Measurements from ENCODE around the gene G6PD.

The G6PD gene

DNA sequence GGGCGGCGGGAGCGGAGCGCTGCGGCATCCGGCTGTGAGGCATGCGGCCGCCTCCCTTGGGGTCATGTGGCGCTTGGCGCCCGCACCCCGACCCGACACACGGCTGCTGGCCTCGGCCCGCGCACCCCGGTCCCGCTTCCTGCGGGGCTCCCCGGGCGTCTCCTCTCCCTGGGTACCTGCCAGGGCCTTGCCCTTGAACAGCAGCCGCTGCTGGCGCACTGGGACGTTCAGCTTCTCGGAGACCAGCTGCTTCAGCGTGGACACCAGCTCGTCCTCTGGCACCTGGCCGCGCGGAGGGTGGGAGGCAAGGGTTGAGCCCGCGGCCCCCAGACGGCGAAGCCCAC lies 60.6 kb downstream of the G6PD start:
- no peak for DNase-seq

DNA sequence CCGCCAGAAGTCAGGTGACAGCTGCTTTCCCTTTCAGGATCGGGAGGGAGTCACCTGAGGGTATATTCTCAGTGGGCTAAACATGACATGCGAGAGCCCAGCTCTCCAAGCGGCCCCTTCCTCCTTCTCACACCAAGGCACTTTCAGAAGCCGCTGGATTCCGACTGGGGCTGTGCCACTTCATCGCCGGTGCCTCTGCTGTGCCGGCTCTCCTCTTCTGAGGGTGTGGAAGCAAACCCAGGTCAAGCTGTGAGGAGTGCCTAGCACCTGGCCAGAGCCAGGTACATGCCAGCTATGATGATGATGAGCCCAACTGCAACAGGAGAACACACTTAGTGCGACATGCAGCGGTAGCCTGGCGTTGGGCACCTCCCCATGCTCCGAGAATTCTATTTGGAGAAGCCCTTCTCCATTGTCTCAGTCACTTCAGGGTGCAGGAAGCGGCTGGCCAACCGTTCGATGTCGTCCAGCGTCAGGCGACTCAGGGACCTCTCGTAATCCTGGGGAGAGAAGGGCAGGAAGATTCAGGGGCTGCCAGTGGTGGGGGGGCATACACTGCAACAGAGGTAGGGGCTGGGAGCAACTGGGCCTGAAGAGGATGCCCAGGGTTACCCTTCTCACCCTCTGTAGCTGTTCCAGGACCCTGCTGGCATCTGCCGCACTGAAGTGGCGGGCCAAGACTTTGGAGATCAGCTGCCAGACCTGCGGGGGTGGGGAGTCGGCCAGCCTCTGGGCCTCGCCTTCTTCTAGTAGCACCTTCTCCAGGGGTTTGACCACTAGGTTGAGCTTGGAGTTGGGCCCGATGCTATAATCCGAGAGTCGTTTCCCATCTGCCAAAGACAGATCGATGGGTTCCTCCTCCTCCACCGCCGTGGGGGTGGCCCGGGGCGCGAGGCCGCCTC lies 61.2 kb downstream of the G6PD start:
- no peak for DNase-seq

DNA sequence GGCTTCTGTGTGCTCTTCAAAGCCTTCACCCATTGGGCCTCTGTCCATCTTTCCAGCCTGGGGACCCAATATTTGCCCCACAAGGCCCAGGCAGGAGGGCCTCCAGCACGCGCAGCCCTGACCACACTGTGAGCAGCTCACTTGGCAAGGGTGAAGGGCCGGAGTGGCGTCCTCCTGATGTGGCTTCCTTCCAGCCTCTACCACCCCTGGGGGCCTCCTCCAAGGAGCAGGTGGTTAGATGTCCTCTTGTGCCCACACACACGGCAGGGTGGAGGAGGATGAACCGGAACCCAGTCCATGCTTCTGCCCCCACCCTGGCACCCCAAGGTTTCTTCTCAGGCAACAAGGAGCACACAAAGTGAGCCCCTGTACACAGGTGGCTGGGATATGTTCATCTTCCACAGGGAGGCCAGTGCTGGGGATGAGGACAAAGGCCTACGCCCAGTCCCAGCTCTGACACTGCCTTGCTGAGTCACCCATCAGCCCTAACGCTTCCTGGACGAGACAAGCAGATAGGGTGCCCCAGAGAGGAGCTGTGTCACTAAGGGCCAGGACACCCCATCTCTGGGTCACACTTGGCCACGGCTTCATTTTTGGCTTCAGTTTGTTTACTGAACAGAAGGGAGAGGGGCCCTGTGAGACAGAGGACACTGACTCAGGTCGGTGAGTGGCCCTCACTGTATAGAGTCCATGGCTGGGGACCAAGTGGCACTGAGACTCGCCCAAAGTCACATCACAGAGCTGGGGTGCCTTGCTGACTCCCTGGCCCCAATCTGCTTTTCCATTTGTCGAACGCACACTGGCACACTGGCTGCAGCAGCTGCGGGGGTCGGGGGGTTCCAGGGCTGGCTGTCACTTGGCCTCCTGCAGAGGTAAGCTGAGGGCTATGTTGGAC lies 62.1 kb downstream of the G6PD start:
- DNase-seq = no peak

DNA sequence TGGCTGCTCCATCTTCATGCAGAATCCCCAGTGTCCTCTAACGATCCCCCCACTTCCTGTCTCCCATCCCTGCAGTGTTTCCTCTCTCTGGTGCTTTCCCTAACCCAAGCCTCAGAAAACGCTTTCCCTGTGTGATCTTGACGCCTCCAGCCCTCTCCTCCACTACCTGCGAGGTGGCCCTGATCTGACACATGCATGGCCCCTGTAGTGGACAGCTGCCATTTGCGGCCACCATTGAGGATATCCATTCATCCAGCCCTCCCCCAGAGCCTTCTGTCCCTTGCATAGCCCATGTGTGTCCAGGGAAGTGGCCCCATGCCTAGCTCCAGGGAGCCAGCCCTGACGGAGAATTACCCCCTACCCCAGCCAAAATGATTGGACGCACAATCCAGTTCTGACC lies 63.3 kb downstream of the G6PD start:
- DNase-seq = no peak

DNA sequence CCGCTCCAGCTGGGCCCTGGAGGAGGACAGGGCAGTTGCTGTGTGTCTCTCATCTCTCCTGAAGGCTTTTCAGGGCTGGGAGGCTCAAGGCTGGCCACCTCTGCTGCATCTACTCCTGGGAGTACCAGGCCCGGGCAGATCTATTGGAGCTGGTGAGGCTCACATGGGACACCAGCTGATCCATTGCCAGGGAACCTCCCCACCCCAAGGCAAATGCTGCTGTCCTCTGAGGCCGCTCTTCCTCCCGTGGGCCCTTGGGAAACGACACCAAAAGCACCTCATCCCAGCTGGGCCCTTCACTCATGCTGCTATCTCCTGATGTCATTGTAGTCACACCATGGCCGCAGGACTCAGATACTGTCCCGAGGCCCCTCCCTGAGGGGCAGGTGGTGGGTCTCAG lies 63.9 kb downstream of the G6PD start:
- no peak for DNase-seq

DNA sequence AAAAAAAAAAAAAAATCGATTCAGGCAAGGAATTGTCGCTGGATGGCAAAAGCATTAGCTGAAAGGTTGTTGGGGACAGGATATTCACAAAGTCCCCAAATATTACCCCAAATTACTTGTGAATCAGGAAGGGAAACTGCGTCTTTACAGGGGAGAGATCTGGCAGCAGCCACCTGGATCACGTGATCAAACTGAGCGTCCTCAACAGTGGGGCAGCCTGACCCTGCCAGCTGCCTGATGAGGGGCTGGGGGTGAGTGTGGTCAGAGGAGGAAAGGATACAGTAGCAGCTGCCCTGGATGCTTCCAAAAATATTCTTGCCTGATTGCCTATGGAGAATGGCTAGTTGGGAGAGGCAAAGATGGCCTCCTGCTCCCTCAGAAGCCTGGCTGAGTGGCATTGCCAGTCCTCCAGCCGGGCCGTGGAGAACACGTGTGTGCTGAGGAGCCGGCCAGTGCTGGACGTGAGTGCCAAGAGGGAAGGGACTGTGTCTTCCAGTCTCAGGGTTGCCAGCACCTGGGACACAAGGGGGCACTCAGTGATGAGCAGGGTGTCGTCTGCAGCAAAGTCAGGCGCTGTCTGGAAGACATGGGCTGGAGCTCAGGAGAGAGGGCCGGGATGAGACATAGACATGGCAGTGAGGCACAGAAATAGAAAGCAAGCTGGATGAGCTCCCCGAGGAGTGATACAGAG lies 64.6 kb downstream of the G6PD start:
- DNase-seq = no peak
